ENCODE results near the gene ZNF219.
"Not testable (repeated sequence)": the region's sequence is repeated elsewhere in the genome, so short reads cannot be mapped to it uniquely, and the experiment has no call there.

Gene ZNF219

GRCh38 chr14:21043974-21044618 lies 54.4 kb downstream of the ZNF219 start:
- DNase-seq (ENCODE audit: low read depth), result no peak

GRCh38 chr14:21043387-21043973 lies 55.0 kb downstream of the ZNF219 start:
- DNase-seq (ENCODE audit: low read depth), result no peak

GRCh38 chr14:21042918-21043317 lies 55.5 kb downstream of the ZNF219 start:
- no peak for DNase-seq (ENCODE audit: low read depth)

GRCh38 chr14:21041676-21042433 lies 56.6 kb downstream of the ZNF219 start, which contains the start of gene RNASE7:
Gene RNASE7 (plus strand): TSS chr14:21042362. CDS start chr14:21042993, 631 bp downstream.
- no peak for DNase-seq (ENCODE audit: low read depth)

GRCh38 chr14:21040941-21041340 lies 57.5 kb downstream of the ZNF219 start:
- not testable (repeated sequence) for DNase-seq (ENCODE audit: low read depth)

GRCh38 chr14:21040370-21040925 lies 58.0 kb downstream of the ZNF219 start:
- DNase-seq (ENCODE audit: low read depth), result no peak

All from activated T-cell treated with anti-CD3 and anti-CD28 coated beads for 1 hour (primary cell).